PC-9 (cell line): ENCODE measurements around the gene BRSK2.

Experiments used
- EZH2 ChIP-seq: fragments of 200-600 bp; sonication (generic); IDR thresholded peaks from 2 replicates; pipeline ENCODE4 v1.8.0; 2017; ENCODE audit warnings: antibody characterized with exemption, low read depth
- TF ChIP-seq, protein P1 (sequence below): fragments of 200-600 bp; sonication (generic); conservative IDR thresholded peaks from 2 replicates; pipeline ENCODE4 v1.6.1; 2017; ENCODE audit warnings: mixed run types, antibody characterized with exemption, mild to moderate bottlenecking, moderate library complexity

DNA sequence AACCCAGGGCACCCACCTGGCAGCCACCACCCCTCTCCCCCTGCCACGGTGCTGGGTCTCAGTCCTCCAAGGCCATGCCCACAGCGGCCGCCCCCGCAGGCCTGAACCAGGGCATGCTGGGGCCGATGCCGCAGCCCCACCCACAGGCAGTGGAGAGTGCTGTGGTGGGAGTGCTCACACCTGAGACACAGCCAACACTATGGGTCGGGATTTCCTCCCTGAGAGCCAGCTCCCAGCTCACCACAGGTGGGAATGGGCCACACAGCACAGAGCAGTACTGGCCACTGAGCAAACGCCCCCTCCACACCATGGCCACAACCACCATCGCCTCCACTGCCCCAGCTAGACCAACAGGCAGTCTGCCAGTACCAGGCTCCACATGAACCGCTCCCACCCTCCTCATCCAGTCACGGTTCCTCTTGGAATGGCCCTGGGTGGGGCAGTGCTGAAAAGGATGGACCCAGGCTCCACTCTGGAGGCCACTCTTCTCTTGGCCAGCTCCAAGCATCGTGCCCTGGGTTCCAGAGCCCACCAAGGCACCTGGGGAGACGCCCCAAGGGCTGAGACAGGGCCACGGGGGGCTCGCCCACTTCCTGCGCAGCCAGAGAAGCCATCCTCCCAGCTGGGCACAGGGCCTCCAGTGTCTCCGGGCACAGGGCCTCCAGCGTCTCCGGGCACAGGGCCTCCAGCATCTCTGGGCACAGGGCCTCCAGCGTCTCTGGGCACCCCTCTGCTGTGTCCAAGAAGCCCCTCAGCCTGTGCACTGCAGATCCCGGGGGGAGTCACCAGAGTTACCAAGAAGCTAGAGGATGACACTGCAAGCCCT lies 82.7 kb downstream of the BRSK2 start:
- TF ChIP-seq EZH2 = no peak
- TF ChIP-seq, protein P1, sequence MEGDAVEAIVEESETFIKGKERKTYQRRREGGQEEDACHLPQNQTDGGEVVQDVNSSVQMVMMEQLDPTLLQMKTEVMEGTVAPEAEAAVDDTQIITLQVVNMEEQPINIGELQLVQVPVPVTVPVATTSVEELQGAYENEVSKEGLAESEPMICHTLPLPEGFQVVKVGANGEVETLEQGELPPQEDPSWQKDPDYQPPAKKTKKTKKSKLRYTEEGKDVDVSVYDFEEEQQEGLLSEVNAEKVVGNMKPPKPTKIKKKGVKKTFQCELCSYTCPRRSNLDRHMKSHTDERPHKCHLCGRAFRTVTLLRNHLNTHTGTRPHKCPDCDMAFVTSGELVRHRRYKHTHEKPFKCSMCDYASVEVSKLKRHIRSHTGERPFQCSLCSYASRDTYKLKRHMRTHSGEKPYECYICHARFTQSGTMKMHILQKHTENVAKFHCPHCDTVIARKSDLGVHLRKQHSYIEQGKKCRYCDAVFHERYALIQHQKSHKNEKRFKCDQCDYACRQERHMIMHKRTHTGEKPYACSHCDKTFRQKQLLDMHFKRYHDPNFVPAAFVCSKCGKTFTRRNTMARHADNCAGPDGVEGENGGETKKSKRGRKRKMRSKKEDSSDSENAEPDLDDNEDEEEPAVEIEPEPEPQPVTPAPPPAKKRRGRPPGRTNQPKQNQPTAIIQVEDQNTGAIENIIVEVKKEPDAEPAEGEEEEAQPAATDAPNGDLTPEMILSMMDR = no peak
